DOHH2 (cell line): ENCODE measurements around the gene GLI3.

Experiments used
- EZH2phosphoT487 ChIP-seq: fragments of 200-600 bp; sonication (generic); IDR thresholded peaks from 2 replicates; pipeline ENCODE4 v1.6.1; 2017; ENCODE audit warnings: borderline replicate concordance, mild to moderate bottlenecking, antibody characterized with exemption, low read length, moderate library complexity, mixed read lengths
- TF ChIP-seq, protein P1 (sequence below): fragments of 200-600 bp; sonication (generic); IDR thresholded peaks from one replicate; pipeline ENCODE4 v1.5.1; 2014; ENCODE audit warnings: antibody characterized with exemption, mild to moderate bottlenecking, low read depth, low read length; ENCODE audit not compliant: poor library complexity, severe bottlenecking

DNA sequence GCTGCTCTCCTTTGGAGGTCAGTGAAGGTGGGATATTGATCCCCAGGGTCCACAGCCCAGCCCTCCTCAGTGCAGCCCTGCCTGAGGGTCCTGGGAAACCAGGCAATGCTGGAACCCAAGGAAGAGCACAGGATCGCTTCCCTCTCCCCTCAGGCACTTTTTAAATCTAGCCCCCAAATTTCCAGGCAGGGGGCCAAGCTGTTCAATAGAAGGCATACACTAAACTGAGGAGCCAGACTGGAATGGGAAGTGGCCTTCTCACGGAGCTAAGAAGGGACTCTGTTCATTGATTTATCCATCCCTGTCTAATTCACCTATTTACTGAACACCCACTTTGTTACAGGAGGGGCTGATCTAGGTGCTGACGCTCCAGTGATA lies 60.3 kb downstream of the GLI3 start:
- TF ChIP-seq, protein P1, sequence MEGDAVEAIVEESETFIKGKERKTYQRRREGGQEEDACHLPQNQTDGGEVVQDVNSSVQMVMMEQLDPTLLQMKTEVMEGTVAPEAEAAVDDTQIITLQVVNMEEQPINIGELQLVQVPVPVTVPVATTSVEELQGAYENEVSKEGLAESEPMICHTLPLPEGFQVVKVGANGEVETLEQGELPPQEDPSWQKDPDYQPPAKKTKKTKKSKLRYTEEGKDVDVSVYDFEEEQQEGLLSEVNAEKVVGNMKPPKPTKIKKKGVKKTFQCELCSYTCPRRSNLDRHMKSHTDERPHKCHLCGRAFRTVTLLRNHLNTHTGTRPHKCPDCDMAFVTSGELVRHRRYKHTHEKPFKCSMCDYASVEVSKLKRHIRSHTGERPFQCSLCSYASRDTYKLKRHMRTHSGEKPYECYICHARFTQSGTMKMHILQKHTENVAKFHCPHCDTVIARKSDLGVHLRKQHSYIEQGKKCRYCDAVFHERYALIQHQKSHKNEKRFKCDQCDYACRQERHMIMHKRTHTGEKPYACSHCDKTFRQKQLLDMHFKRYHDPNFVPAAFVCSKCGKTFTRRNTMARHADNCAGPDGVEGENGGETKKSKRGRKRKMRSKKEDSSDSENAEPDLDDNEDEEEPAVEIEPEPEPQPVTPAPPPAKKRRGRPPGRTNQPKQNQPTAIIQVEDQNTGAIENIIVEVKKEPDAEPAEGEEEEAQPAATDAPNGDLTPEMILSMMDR: no peak
- TF ChIP-seq EZH2phosphoT487: no peak
